ENCODE results near the gene OTOP1. TPM values are rescaled to one million over a fixed set of nuclear protein-coding genes. Genes with fewer than 3 reads are reported as not detected.
A peak's percentile ranks its signal among the peaks of the same experiment; 100 is the strongest.
"Not testable (repeated sequence)": the region's sequence is repeated elsewhere in the genome, so short reads cannot be mapped to it uniquely, and the experiment has no call there.

Gene OTOP1
- total and polyA plus RNA-seq, 3 donors from 2014 or later: 0.25 to 0.63 TPM; not detected in 1

DNA sequence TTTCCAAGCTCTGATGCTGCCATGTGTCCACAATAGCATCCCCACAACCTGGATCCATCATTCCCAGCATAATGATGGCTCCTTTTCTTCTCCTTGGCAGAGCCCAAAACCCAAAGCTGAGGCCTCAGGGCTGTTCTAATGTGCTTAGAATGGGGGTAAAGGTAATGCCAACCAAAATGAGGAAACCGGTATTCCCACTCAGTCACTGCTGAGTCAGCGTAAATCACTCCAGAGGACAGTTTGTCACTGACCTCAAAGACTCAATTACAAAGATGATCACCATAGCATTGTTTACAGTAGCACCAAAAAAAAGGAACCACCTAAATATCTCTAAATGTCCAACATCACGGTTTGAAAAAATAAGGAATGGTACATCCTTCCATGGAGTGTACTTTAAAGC, 41.2 kb downstream of the OTOP1 start:
- TF ChIP-seq POLR2A (IDR thresholded peaks at IDR 0.05) (no peak), CTCF (IDR thresholded peaks at IDR 0.05) (no peak)
- Histone ChIP-seq H3K4me3 (no peak overlapping the region), H3K4me1 (no peaks in the 10 kb centered on the region), H3K27me3 (no peaks in the 10 kb centered on the region), H3K27ac (no peak overlapping the region), H3K36me3 (ENCODE audit: low read depth, missing control alignments) (no peaks in the 10 kb centered on the region), H3K9me3 (no peaks in the 10 kb centered on the region)
- WGBS, 2 donors: 86 to 87% methylated on average over 3 of the region's 3 CpGs
- DNase-seq: no peak
- intact Hi-C loops (cut with DNase I; ENCODE audit: low total_unique reads): no loop called here

- no peaks in the 10 kb centered on the region for H3K9me3 ChIP-seq
- H3K27ac ChIP-seq: no peak overlapping the region
- no peaks in the 10 kb centered on the region for H3K4me1 ChIP-seq
- peak; percentile 51 for DNase-seq
- H3K4me3 ChIP-seq: no peak overlapping the region
- H3K36me3 ChIP-seq (ENCODE audit: low read depth, missing control alignments): no peaks in the 10 kb centered on the region
- TF ChIP-seq POLR2A (IDR thresholded peaks at IDR 0.05) (no peak), CTCF (IDR thresholded peaks at IDR 0.05) (peak in 2 of 3 experiments; percentile 47 to 49)
- H3K27me3 ChIP-seq: no peaks in the 10 kb centered on the region
- intact Hi-C loops (cut with DNase I; ENCODE audit: low total_unique reads): no loop called here
- 28 to 32% methylated on average over 17 to 19 of the region's 19 CpGs for WGBS, 2 donors
Measured at GRCh38 chr4:4182835-4183568, 43.7 kb downstream of the OTOP1 start.

DNA sequence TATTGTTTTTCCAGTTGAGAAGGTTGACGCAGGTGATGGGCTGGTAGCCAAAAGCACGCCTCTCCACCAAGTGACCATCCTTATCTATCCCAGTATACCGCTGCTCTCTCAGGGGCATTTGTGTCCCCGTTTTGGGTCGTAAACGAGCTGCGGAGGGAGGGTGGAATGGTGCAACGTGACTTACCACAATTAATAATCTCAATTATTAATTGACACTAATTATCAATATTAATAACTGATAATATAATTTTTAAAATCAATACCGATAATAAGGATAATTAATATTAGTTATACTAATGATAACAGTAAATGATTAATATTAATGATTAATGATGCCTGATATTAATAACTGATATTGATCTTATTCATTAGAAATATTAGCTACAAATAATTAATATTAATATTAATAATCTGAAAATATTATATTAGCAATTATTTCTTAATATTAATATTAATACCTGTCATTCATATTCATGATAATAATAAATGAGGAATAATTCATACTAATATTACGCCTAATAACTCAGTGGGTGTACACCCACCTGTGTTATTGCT, 56.1 kb downstream of the OTOP1 start:
- TF ChIP-seq POLR2A (IDR thresholded peaks at IDR 0.05) (no peak), CTCF (IDR thresholded peaks at IDR 0.05) (no peak)
- no peaks in the 10 kb centered on the region for H3K36me3 ChIP-seq (ENCODE audit: low read depth, missing control alignments)
- no peak for DNase-seq
- no peak overlapping the region for H3K4me3 ChIP-seq
- no peaks in the 10 kb centered on the region for H3K4me1 ChIP-seq
- H3K27ac ChIP-seq: no peak overlapping the region
- WGBS, 2 donors: 63 to 79% methylated on average over 10 of the region's 10 CpGs
- no peaks in the 10 kb centered on the region for H3K9me3 ChIP-seq
- no peaks in the 10 kb centered on the region for H3K27me3 ChIP-seq
- intact Hi-C loops (cut with DNase I; ENCODE audit: low total_unique reads): no loop called here

DNA sequence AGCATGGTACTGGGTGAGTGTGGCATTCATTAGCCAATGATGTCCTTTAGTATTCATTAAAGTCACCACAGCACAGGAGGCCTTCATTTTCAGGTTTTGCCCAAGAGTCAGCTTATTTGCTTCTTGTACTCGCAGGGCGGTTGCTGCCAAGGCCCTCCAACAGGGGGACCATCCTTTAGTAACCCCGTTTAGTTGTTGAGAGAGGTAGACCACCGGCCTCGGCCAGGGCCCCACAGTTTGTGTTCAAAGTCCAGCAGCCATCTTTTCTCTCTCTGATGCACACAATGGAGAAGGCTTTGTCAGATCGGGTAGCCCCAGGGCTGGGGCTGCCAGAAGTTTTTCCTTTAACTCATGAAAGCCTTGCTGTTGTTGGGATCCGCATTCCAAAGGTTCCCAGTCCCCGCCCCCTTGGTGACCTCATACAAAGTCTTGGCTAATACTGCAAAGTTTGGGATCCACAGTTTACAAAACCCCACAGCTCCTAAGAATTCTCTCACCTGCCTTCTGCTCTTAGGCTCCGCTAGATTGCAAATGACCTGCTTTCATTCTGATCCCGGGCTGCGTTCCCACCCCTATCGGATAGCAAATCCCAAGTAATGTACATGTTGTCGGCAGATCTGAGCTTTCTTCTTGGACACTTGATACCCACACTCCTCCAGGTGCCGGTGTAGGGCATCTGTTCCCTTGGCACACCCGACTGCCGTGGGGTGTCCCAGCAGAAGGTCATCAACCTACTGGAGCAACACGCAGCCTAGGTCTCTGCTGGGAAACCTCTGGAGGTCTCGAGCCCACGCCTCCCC, 58.5 kb downstream of the OTOP1 start:
- H3K36me3 ChIP-seq (ENCODE audit: low read depth, missing control alignments); H3K9me3 ChIP-seq; H3K4me1 ChIP-seq; DNase-seq; intact Hi-C loops (cut with DNase I; ENCODE audit: low total_unique reads); H3K4me3 ChIP-seq; H3K27ac ChIP-seq; H3K27me3 ChIP-seq: not testable (repeated sequence)
- 61 to 73% methylated on average over 17 to 19 of the region's 19 CpGs for WGBS, 2 donors

DNA sequence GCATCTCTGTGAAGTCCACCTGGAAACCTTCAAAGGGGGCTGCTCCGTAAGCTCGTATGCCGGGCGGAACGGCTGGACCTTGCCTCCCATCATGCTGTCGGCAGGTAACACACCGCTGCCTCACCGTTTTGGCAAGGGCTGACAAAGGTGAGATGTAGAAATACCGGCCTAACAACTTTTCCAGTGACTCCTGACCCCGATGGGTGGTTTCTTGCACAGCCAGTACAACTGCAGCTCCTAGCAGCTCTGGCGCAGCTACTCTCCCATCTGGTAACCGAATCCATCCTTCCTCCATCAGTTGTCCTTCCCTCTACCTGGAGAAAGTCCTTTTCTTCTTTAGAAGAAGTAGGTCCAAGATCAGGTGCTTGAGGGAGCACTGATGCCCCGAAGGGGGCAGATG, 59.7 kb downstream of the OTOP1 start:
- H3K27ac ChIP-seq; H3K27me3 ChIP-seq; H3K4me1 ChIP-seq; H3K9me3 ChIP-seq; intact Hi-C loops (cut with DNase I; ENCODE audit: low total_unique reads); H3K36me3 ChIP-seq (ENCODE audit: low read depth, missing control alignments); H3K4me3 ChIP-seq; DNase-seq: not testable (repeated sequence)
- WGBS, 2 donors: 63 to 67% methylated on average over 13 of the region's 13 CpGs

DNA sequence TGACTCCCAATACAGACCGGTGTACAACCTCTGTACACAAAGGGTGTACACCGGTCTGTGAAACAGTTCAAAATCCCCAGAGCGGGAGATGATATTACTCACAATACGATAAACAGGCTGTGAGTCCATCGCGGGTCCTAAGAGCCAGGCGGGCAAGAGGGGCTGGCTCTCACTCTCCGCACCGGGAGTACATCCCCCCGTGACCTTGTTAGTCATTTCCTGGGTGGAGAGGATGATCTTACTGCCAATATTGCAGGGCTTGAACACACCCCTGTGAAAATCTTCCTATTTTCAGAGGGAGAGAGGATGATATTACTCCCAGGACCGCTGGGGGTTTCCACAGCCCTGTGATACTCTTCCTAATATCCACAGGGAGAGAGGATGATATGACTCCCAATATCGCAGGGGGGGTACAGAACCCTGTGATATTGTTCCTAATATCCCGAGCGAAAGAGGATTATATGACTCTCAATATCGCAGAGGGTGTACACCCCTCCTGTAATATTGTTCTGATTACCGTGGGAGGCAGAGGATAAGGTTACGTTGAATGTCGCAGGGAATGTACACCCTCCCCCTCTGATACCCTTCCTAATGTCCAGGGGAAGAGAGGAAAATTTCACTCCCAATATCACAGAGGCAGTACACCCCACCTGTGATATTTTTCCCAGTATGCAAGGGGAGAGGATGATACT, 60.9 kb downstream of the OTOP1 start:
- H3K27me3 ChIP-seq; H3K9me3 ChIP-seq; intact Hi-C loops (cut with DNase I; ENCODE audit: low total_unique reads); DNase-seq; H3K36me3 ChIP-seq (ENCODE audit: low read depth, missing control alignments); H3K4me1 ChIP-seq; H3K4me3 ChIP-seq; H3K27ac ChIP-seq: not testable (repeated sequence)
- WGBS, 2 donors: 56 to 80% methylated on average over 14 to 18 of the region's 18 CpGs

GRCh38 chr4:4164532-4165173, 62.1 kb downstream of the OTOP1 start:
- H3K36me3 ChIP-seq (ENCODE audit: low read depth, missing control alignments); H3K4me3 ChIP-seq; H3K27ac ChIP-seq; H3K4me1 ChIP-seq; DNase-seq; H3K9me3 ChIP-seq; intact Hi-C loops (cut with DNase I; ENCODE audit: low total_unique reads); H3K27me3 ChIP-seq: not testable (repeated sequence)
- 70 to 76% methylated on average over 18 of the region's 18 CpGs for WGBS, 2 donors

- 46 to 51% methylated on average over 6 to 7 of the region's 7 CpGs for WGBS, 2 donors
Measured at GRCh38 chr4:4162186-4162585, 64.5 kb downstream of the OTOP1 start.

More at GRCh38 chr4:4162186-4162585, 64.5 kb downstream of the OTOP1 start:
- DNase-seq; H3K27ac ChIP-seq; intact Hi-C loops (cut with DNase I; ENCODE audit: low total_unique reads); H3K4me1 ChIP-seq; H3K9me3 ChIP-seq; H3K36me3 ChIP-seq (ENCODE audit: low read depth, missing control alignments); H3K27me3 ChIP-seq; H3K4me3 ChIP-seq: not testable (repeated sequence)
